Measurements from ENCODE around the gene ADIPOQ.

Gene ADIPOQ

GRCh38 chr3:186826410-186826975, 16.0 kb upstream of the ADIPOQ start:
- FAIRE-seq (no peak), DNase-seq (ENCODE audit: insufficient read length, low spot score) (no peak)
- no peak for TF ChIP-seq POLR2AphosphoS5 (IDR thresholded peaks at IDR 0.05; ENCODE audit: low read depth, low read length)
- no peak for TF ChIP-seq SPI1 (IDR thresholded peaks at IDR 0.05; ENCODE audit: low read depth, low read length)
- no peak for TF ChIP-seq TAF1 (IDR thresholded peaks at IDR 0.05; ENCODE audit: low read depth, low read length)
- TF ChIP-seq POU2F2 (IDR thresholded peaks at IDR 0.05; ENCODE audit: low read depth, low read length): no peak
- no peak for TF ChIP-seq PAX5 (IDR thresholded peaks at IDR 0.05; ENCODE audit: insufficient read depth, low read length, severe bottlenecking)
- TF ChIP-seq POLR2A (IDR thresholded peaks at IDR 0.05; ENCODE audit: low read depth, low read length): no peak

- peak; percentile 96 for FAIRE-seq
- peak; percentile 99 for DNase-seq (ENCODE audit: insufficient read length, low spot score)
- no peak for TF ChIP-seq POLR2AphosphoS5 (IDR thresholded peaks at IDR 0.05; ENCODE audit: low read depth, low read length)
- TF ChIP-seq PAX5 (IDR thresholded peaks at IDR 0.05; ENCODE audit: insufficient read depth, low read length, severe bottlenecking): no peak
- no peak for TF ChIP-seq TAF1 (IDR thresholded peaks at IDR 0.05; ENCODE audit: low read depth, low read length)
- TF ChIP-seq POLR2A (IDR thresholded peaks at IDR 0.05; ENCODE audit: low read depth, low read length): no peak
- no peak for TF ChIP-seq SPI1 (IDR thresholded peaks at IDR 0.05; ENCODE audit: low read depth, low read length)
- TF ChIP-seq POU2F2 (IDR thresholded peaks at IDR 0.05; ENCODE audit: low read depth, low read length): no peak
Measured at GRCh38 chr3:186826976-186827857, 15.3 kb upstream of the ADIPOQ start.

- TF ChIP-seq SPI1 (IDR thresholded peaks at IDR 0.05; ENCODE audit: low read depth, low read length) (no peak), POU2F2 (IDR thresholded peaks at IDR 0.05; ENCODE audit: low read depth, low read length) (no peak), POLR2A (IDR thresholded peaks at IDR 0.05; ENCODE audit: low read depth, low read length) (no peak), POLR2AphosphoS5 (IDR thresholded peaks at IDR 0.05; ENCODE audit: low read depth, low read length) (no peak), PAX5 (IDR thresholded peaks at IDR 0.05; ENCODE audit: insufficient read depth, low read length, severe bottlenecking) (no peak), TAF1 (IDR thresholded peaks at IDR 0.05; ENCODE audit: low read depth, low read length) (no peak)
- no peak for FAIRE-seq
- DNase-seq (ENCODE audit: insufficient read length, low spot score): no peak
Measured at GRCh38 chr3:186828340-186828739, 14.2 kb upstream of the ADIPOQ start.

- FAIRE-seq (no peak), DNase-seq (ENCODE audit: insufficient read length, low spot score) (no peak)
- TF ChIP-seq POU2F2 (IDR thresholded peaks at IDR 0.05; ENCODE audit: low read depth, low read length): no peak
Measured at GRCh38 chr3:186831798-186832197, 10.7 kb upstream of the ADIPOQ start.

GRCh38 chr3:186832276-186832675, 10.2 kb upstream of the ADIPOQ start:
- no peak for DNase-seq (ENCODE audit: insufficient read length, low spot score)
- no peak for FAIRE-seq
- no peak for TF ChIP-seq POLR2A (IDR thresholded peaks at IDR 0.05; ENCODE audit: low read depth, low read length)
- TF ChIP-seq PAX5 (IDR thresholded peaks at IDR 0.05; ENCODE audit: insufficient read depth, low read length, severe bottlenecking): no peak
- TF ChIP-seq SPI1 (IDR thresholded peaks at IDR 0.05; ENCODE audit: low read depth, low read length): no peak
- TF ChIP-seq TAF1 (IDR thresholded peaks at IDR 0.05; ENCODE audit: low read depth, low read length): no peak
- no peak for TF ChIP-seq POLR2AphosphoS5 (IDR thresholded peaks at IDR 0.05; ENCODE audit: low read depth, low read length)
- no peak for TF ChIP-seq POU2F2 (IDR thresholded peaks at IDR 0.05; ENCODE audit: low read depth, low read length)

- FAIRE-seq (no peak), DNase-seq (ENCODE audit: insufficient read length, low spot score) (no peak)
- no peak for TF ChIP-seq PAX5 (IDR thresholded peaks at IDR 0.05; ENCODE audit: insufficient read depth, low read length, severe bottlenecking)
- TF ChIP-seq SPI1 (IDR thresholded peaks at IDR 0.05; ENCODE audit: low read depth, low read length): no peak
- no peak for TF ChIP-seq TAF1 (IDR thresholded peaks at IDR 0.05; ENCODE audit: low read depth, low read length)
- no peak for TF ChIP-seq POU2F2 (IDR thresholded peaks at IDR 0.05; ENCODE audit: low read depth, low read length)
- TF ChIP-seq POLR2A (IDR thresholded peaks at IDR 0.05; ENCODE audit: low read depth, low read length): no peak
- TF ChIP-seq POLR2AphosphoS5 (IDR thresholded peaks at IDR 0.05; ENCODE audit: low read depth, low read length): no peak
Measured at GRCh38 chr3:186839874-186840641, 2.5 kb upstream of the ADIPOQ start.

GRCh38 chr3:186841620-186842019, 890 bp upstream of the ADIPOQ start:
- FAIRE-seq (no peak), DNase-seq (ENCODE audit: insufficient read length, low spot score) (no peak)
- no peak for TF ChIP-seq TAF1 (IDR thresholded peaks at IDR 0.05; ENCODE audit: low read depth, low read length)
- no peak for TF ChIP-seq POLR2A (IDR thresholded peaks at IDR 0.05; ENCODE audit: low read depth, low read length)
- TF ChIP-seq SPI1 (IDR thresholded peaks at IDR 0.05; ENCODE audit: low read depth, low read length): no peak
- no peak for TF ChIP-seq PAX5 (IDR thresholded peaks at IDR 0.05; ENCODE audit: insufficient read depth, low read length, severe bottlenecking)
- TF ChIP-seq POLR2AphosphoS5 (IDR thresholded peaks at IDR 0.05; ENCODE audit: low read depth, low read length): no peak
- TF ChIP-seq POU2F2 (IDR thresholded peaks at IDR 0.05; ENCODE audit: low read depth, low read length): no peak

- TF ChIP-seq TAF1 (IDR thresholded peaks at IDR 0.05; ENCODE audit: low read depth, low read length) (no peak), SPI1 (IDR thresholded peaks at IDR 0.05; ENCODE audit: low read depth, low read length) (no peak), PAX5 (IDR thresholded peaks at IDR 0.05; ENCODE audit: insufficient read depth, low read length, severe bottlenecking) (no peak), POLR2AphosphoS5 (IDR thresholded peaks at IDR 0.05; ENCODE audit: low read depth, low read length) (no peak), POLR2A (IDR thresholded peaks at IDR 0.05; ENCODE audit: low read depth, low read length) (no peak), POU2F2 (IDR thresholded peaks at IDR 0.05; ENCODE audit: low read depth, low read length) (no peak)
- FAIRE-seq: no peak
Measured at GRCh38 chr3:186843039-186843432, 526 bp downstream of the ADIPOQ start.

GRCh38 chr3:186844908-186845307, 2.4 kb downstream of the ADIPOQ start:
- no peak for TF ChIP-seq TAF1 (IDR thresholded peaks at IDR 0.05; ENCODE audit: low read depth, low read length)
- TF ChIP-seq POU2F2 (IDR thresholded peaks at IDR 0.05; ENCODE audit: low read depth, low read length): no peak
- no peak for TF ChIP-seq SPI1 (IDR thresholded peaks at IDR 0.05; ENCODE audit: low read depth, low read length)
- TF ChIP-seq POLR2AphosphoS5 (IDR thresholded peaks at IDR 0.05; ENCODE audit: low read depth, low read length): no peak
- TF ChIP-seq POLR2A (IDR thresholded peaks at IDR 0.05; ENCODE audit: low read depth, low read length): no peak
- no peak for TF ChIP-seq PAX5 (IDR thresholded peaks at IDR 0.05; ENCODE audit: insufficient read depth, low read length, severe bottlenecking)
- no peak for DNase-seq (ENCODE audit: insufficient read length, low spot score)
- no peak for FAIRE-seq

More at GRCh38 chr3:186843039-186843432, 526 bp downstream of the ADIPOQ start:
- DNase-seq (ENCODE audit: insufficient read length, low spot score): no peak

Measured in GM12891 (cell line).